GM19043 (cell line): ENCODE results near the gene GKN2.
"Not testable (repeated sequence)": the region's sequence is repeated elsewhere in the genome, so short reads cannot be mapped to it uniquely, and the experiment has no call there.

Source experiments
- ATAC-seq: cut with Tn5 transposase; IDR thresholded peaks from one replicate; pipeline ENCODE4 v1.9.1; 2021; ENCODE audit warnings: low read depth; ENCODE audit not compliant: unreplicated experiment

Gene GKN2

GRCh38 chr2:68900496-68901198 lies 52.0 kb downstream of the GKN2 start:
- ATAC-seq: no peak

- not testable (repeated sequence) for ATAC-seq
Observed at GRCh38 chr2:68895981-68896380, 56.7 kb downstream of the GKN2 start.
